A549 (cell line): ENCODE measurements around the gene PLD2.

Experiments used
- CEBPB ChIP-seq, 2 experiments: fragments of >200 bp in 1 of 2; sonication (Bioruptor Twin) in 1 of 2; formaldehyde crosslinking in 1 of 2; IDR thresholded peaks; 2 replicates each; pipeline ENCODE4 v1.6.1; 2012 to 2016
- CTCF ChIP-seq: fragments of >200 bp; sonication (Bioruptor Twin); formaldehyde crosslinking; IDR thresholded peaks from 3 replicates; pipeline ENCODE4 v1.5.1; 2016
- HOXA7 ChIP-seq: fragments of 250-450 bp; sonication (Bioruptor Pico); IDR thresholded peaks from 2 replicates; pipeline ENCODE4 v1.5.0; 2020; ENCODE audit warnings: mild to moderate bottlenecking, moderate library complexity
- MAX ChIP-seq: IDR thresholded peaks from 2 replicates; pipeline ENCODE4 v1.6.1; 2012
- PBX3 ChIP-seq: IDR thresholded peaks from 2 replicates; pipeline ENCODE4 v1.6.1; 2012
- POLR2A ChIP-seq: IDR thresholded peaks from 2 replicates; pipeline ENCODE4 v1.6.1; 2012; ENCODE audit warnings: mild to moderate bottlenecking, low read length
- SMC3 ChIP-seq: fragments of >200 bp; sonication (Bioruptor Twin); formaldehyde crosslinking; IDR thresholded peaks from 3 replicates; pipeline ENCODE4 v1.6.1; 2018; ENCODE audit warnings: inconsistent platforms
- SREBF2 ChIP-seq: fragments of 450-650 bp; IDR thresholded peaks from 2 replicates; pipeline ENCODE4 v1.6.1; 2014; ENCODE audit warnings: mild to moderate bottlenecking, moderate library complexity
- USF2 ChIP-seq: fragments of 450-650 bp; IDR thresholded peaks from 2 replicates; pipeline ENCODE4 v1.6.1; 2014; ENCODE audit warnings: antibody characterized with exemption

- TF ChIP-seq POLR2A (0 out of 2 replicates have a peak, but pooled peaks have one; percentile 3), SREBF2 (no peak), USF2 (no peak), CTCF (no peak), SMC3 (no peak), CEBPB (IDR thresholded peaks at IDR 0.05) (no peak), HOXA7 (CRISPR knock-in tag) (no peak), MAX (no peak), PBX3 (no peak)
Measured at GRCh38 chr17:4786106-4786511, 20.8 kb upstream of the PLD2 start, which contains the start of gene VMO1.
